WTC11 (cell line): Measurements from ENCODE around the gene GRAMD1A. TPM values are rescaled to one million over a fixed set of nuclear protein-coding genes. Genes with fewer than 3 reads are reported as not detected.

Experiments used
- ATAC-seq: fragments of 200-7000 bp; cut with Tn5 transposase; 2 replicates; pipeline ENCODE4 v1.10.0; 2021; ENCODE audit warnings: mild to moderate bottlenecking, moderate library complexity
- CTCF ChIA-PET: fragments of 300-600 bp; sonication (Branson Sonifier 250); formaldehyde crosslinking; loops from one replicate; lab custom pipeline; 2021; ENCODE audit warnings: antibody characterized with exemption; lab: Charles Lee
- POLR2A ChIA-PET: fragments of 350-600 bp; sonication (Branson Sonifier 250); formaldehyde crosslinking; loops from one replicate; lab custom pipeline; 2021; ENCODE audit warnings: antibody characterized with exemption; lab: Charles Lee
- DNase-seq: peaks from one replicate; pipeline ENCODE4 v3.0.0; 2021; ENCODE audit warnings: low spot score
- H3K27ac Mint-ChIP-seq: 2 replicates; pipeline ENCODE4 v1.8.0; 2021; ENCODE audit warnings: mixed read lengths
- H3K27me3 Mint-ChIP-seq: 2 replicates; pipeline ENCODE4 v1.8.0; 2021; ENCODE audit warnings: low read depth, mild to moderate bottlenecking, moderate library complexity, mixed read lengths
- H3K36me3 Mint-ChIP-seq: 2 replicates; pipeline ENCODE4 v1.8.0; 2021; ENCODE audit warnings: mixed read lengths
- H3K4me1 Mint-ChIP-seq: 2 replicates; pipeline ENCODE4 v1.8.0; 2022; ENCODE audit warnings: mixed read lengths
- H3K4me3 Mint-ChIP-seq: 2 replicates; pipeline ENCODE4 v1.8.0; 2021; ENCODE audit warnings: mild to moderate bottlenecking, moderate library complexity, mixed read lengths
- H3K9me3 Mint-ChIP-seq: 2 replicates; pipeline ENCODE4 v1.8.0; 2021; ENCODE audit warnings: mixed read lengths
- ATF2 ChIP-seq: sonication (generic); formaldehyde crosslinking; IDR thresholded peaks from 2 replicates; pipeline ENCODE4 v1.8.1; 2022; ENCODE audit warnings: low read depth, missing genetic modification reagents, borderline replicate concordance
- E2F5 ChIP-seq: sonication (generic); formaldehyde crosslinking; IDR thresholded peaks from 2 replicates; pipeline ENCODE4 v1.8.1; 2022; ENCODE audit warnings: mild to moderate bottlenecking, moderate library complexity, missing genetic modification reagents
- ELF4 ChIP-seq: sonication (generic); formaldehyde crosslinking; IDR thresholded peaks from 2 replicates; pipeline ENCODE4 v1.8.1; 2022; ENCODE audit warnings: low read depth, mild to moderate bottlenecking, moderate library complexity, missing genetic modification reagents
- ERG ChIP-seq: fragments of 250-450 bp; sonication (Bioruptor Pico); IDR thresholded peaks from 2 replicates; pipeline ENCODE4 v1.8.0; 2021; ENCODE audit warnings: mild to moderate bottlenecking
- ESRRA ChIP-seq: sonication (generic); formaldehyde crosslinking; IDR thresholded peaks from 2 replicates; pipeline ENCODE4 v1.8.1; 2022; ENCODE audit warnings: mild to moderate bottlenecking, missing genetic modification reagents, borderline replicate concordance
- OVOL2 ChIP-seq: fragments of 250-450 bp; sonication (Bioruptor Pico); IDR thresholded peaks from 2 replicates; pipeline ENCODE4 v1.9.0; 2021; ENCODE audit warnings: mild to moderate bottlenecking, borderline replicate concordance
- PRRX2 ChIP-seq: fragments of 250-450 bp; sonication (Bioruptor Pico); IDR thresholded peaks from 2 replicates; pipeline ENCODE4 v1.8.0; 2021; ENCODE audit warnings: mild to moderate bottlenecking
- TEAD1 ChIP-seq: sonication (generic); formaldehyde crosslinking; IDR thresholded peaks from 2 replicates; pipeline ENCODE4 v1.8.0; 2022; ENCODE audit warnings: mild to moderate bottlenecking, missing genetic modification reagents
- USF2 ChIP-seq: sonication (generic); formaldehyde crosslinking; IDR thresholded peaks from 2 replicates; pipeline ENCODE4 v1.8.1; 2023; ENCODE audit warnings: mild to moderate bottlenecking, missing genetic modification reagents, moderate library complexity
- ZBTB21 ChIP-seq: sonication (generic); formaldehyde crosslinking; IDR thresholded peaks from 2 replicates; pipeline ENCODE4 v1.8.1; 2023; ENCODE audit warnings: mild to moderate bottlenecking, missing genetic modification reagents, borderline replicate concordance
- ZBTB43 ChIP-seq: sonication (generic); formaldehyde crosslinking; IDR thresholded peaks from 2 replicates; pipeline ENCODE4 v1.8.1; 2023; ENCODE audit warnings: mild to moderate bottlenecking, missing genetic modification reagents
- ZNF219 ChIP-seq: sonication (generic); formaldehyde crosslinking; IDR thresholded peaks from 2 replicates; pipeline ENCODE4 v1.8.0; 2023; ENCODE audit warnings: missing genetic modification reagents, mild to moderate bottlenecking, borderline replicate concordance
- ZNF423 ChIP-seq: fragments of 250-450 bp; sonication (Bioruptor Pico); IDR thresholded peaks from 2 replicates; pipeline ENCODE4 v2.1.2; 2022; ENCODE audit warnings: mild to moderate bottlenecking, moderate library complexity
- total RNA-seq: library from RNA; stranded (reverse); gene quantifications from 3 replicates; pipeline ENCODE4 v1.2.3, GENCODE V29; 2021
- TF ChIP-seq, protein P1 (sequence below): fragments of 200-600 bp; IDR thresholded peaks from 2 replicates; pipeline ENCODE4 v1.8.0; 2022; ENCODE audit warnings: antibody characterized with exemption
- TF ChIP-seq, protein P2 (sequence below): fragments of 250-450 bp; sonication (Bioruptor Pico); IDR thresholded peaks from 2 replicates; pipeline ENCODE4 v1.9.0; 2021; ENCODE audit warnings: mild to moderate bottlenecking, borderline replicate concordance

GRAMD1A gene
- total RNA-seq, 1 experiment from 2014 or later, result 389 TPM

GRCh38 chr19:35046461-35046860 lies 46.3 kb downstream of the GRAMD1A start:
- H3K27ac Mint-ChIP-seq, result no peak overlapping the region

DNA sequence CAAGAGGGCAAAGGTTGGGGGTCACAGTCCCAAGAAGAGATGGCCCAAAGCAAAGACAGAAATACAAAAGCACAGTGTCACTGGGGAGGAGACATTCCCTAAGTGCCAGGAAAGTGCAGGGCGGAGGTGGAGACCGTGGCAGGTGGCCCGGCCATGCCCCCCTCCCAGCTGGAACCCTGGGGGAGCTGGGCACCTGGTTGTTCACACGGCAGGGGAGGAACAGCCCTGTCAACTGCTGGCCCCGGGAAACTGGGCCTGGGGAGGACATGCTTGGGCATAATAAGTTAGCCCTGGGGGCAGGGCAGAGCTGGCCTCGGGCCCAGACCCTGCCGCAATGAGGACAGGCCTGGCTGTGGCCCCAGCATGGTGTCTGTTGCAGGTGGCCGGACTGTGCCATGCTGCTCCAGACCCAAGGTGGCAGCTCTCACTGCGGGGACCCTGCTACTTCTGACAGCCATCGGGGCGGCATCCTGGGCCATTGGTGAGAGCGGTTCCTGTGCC lies 48.8 kb downstream of the GRAMD1A start:
- no peak overlapping the region for H3K27ac Mint-ChIP-seq
- H3K4me1 Mint-ChIP-seq, result peaks cover 26% of the 10 kb centered on the region

More at GRCh38 chr19:35046461-35046860, 46.3 kb downstream of the GRAMD1A start:
- H3K9me3 Mint-ChIP-seq, result no peaks in the 10 kb centered on the region
- ATAC-seq (no peak), DNase-seq (no peak)
- POLR2A ChIA-PET, result interaction anchor here (0.9 kb wide), 1 partner anchor 66 kb away, joined by 5 read pairs; no protein-coding TSS in a partner anchor
- H3K4me1 Mint-ChIP-seq, result peaks cover 40% of the 10 kb centered on the region
- H3K36me3 Mint-ChIP-seq, result peaks cover 9% of the 10 kb centered on the region
- H3K4me3 Mint-ChIP-seq, result no peak overlapping the region
- no peaks in the 10 kb centered on the region for H3K27me3 Mint-ChIP-seq
- no peak for TF ChIP-seq ELF4 (CRISPR knock-in tag)
- CTCF ChIA-PET, result interaction anchor here (0.6 to 2.9 kb wide), 8 partner anchors 9 to 207 kb away, joined by 3 to 27 read pairs (median 4); partner anchors contain the start of gene LGI4

DNA sequence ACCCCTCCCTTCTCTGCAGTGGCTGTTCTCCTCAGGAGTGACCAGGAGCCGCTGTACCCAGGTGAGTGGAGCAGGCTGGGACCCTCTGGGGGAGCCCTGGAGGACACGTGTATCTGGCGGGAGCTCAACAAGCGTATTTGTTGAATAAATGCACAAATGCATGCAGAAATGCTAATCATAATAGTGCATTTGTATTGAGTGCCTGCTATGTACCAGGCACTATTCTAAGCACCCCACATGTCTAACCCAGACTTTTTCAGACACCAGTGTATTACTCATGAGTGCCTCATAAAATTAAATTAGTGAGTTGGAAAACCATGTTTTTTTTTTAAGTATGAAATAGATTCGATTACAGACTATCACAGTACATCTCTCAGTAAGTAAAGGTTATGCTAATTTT lies 49.3 kb downstream of the GRAMD1A start:
- POLR2A ChIA-PET, result interaction anchor here (0.6 kb wide), 1 partner anchor 548 kb away, joined by 4 read pairs; no protein-coding TSS in a partner anchor
- ATAC-seq, result no peak
- no peak overlapping the region for H3K27ac Mint-ChIP-seq
- H3K4me1 Mint-ChIP-seq, result peaks cover 21% of the 10 kb centered on the region
- no peak overlapping the region for H3K4me3 Mint-ChIP-seq
- no peak for DNase-seq
- CTCF ChIA-PET, result interaction anchor here (1.2 to 3.2 kb wide), 2 partner anchors 18 to 93 kb away, joined by 3 to 11 read pairs; no protein-coding TSS in a partner anchor
- H3K36me3 Mint-ChIP-seq, result peaks cover 9% of the 10 kb centered on the region
- H3K9me3 Mint-ChIP-seq, result no peaks in the 10 kb centered on the region
- no peaks in the 10 kb centered on the region for H3K27me3 Mint-ChIP-seq
- TF ChIP-seq, protein P1, sequence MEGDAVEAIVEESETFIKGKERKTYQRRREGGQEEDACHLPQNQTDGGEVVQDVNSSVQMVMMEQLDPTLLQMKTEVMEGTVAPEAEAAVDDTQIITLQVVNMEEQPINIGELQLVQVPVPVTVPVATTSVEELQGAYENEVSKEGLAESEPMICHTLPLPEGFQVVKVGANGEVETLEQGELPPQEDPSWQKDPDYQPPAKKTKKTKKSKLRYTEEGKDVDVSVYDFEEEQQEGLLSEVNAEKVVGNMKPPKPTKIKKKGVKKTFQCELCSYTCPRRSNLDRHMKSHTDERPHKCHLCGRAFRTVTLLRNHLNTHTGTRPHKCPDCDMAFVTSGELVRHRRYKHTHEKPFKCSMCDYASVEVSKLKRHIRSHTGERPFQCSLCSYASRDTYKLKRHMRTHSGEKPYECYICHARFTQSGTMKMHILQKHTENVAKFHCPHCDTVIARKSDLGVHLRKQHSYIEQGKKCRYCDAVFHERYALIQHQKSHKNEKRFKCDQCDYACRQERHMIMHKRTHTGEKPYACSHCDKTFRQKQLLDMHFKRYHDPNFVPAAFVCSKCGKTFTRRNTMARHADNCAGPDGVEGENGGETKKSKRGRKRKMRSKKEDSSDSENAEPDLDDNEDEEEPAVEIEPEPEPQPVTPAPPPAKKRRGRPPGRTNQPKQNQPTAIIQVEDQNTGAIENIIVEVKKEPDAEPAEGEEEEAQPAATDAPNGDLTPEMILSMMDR, result no peak
- TF ChIP-seq ZBTB43 (CRISPR knock-in tag) (no peak), PRRX2 (no peak), ATF2 (no peak), ERG (CRISPR knock-in tag) (no peak), USF2 (CRISPR knock-in tag) (no peak), ZNF219 (CRISPR knock-in tag) (no peak), ESRRA (CRISPR knock-in tag) (no peak), OVOL2 (CRISPR knock-in tag) (no peak), E2F5 (CRISPR knock-in tag) (no peak), ZBTB21 (no peak), ZNF423 (CRISPR knock-in tag) (no peak)
- TF ChIP-seq, protein P2, sequence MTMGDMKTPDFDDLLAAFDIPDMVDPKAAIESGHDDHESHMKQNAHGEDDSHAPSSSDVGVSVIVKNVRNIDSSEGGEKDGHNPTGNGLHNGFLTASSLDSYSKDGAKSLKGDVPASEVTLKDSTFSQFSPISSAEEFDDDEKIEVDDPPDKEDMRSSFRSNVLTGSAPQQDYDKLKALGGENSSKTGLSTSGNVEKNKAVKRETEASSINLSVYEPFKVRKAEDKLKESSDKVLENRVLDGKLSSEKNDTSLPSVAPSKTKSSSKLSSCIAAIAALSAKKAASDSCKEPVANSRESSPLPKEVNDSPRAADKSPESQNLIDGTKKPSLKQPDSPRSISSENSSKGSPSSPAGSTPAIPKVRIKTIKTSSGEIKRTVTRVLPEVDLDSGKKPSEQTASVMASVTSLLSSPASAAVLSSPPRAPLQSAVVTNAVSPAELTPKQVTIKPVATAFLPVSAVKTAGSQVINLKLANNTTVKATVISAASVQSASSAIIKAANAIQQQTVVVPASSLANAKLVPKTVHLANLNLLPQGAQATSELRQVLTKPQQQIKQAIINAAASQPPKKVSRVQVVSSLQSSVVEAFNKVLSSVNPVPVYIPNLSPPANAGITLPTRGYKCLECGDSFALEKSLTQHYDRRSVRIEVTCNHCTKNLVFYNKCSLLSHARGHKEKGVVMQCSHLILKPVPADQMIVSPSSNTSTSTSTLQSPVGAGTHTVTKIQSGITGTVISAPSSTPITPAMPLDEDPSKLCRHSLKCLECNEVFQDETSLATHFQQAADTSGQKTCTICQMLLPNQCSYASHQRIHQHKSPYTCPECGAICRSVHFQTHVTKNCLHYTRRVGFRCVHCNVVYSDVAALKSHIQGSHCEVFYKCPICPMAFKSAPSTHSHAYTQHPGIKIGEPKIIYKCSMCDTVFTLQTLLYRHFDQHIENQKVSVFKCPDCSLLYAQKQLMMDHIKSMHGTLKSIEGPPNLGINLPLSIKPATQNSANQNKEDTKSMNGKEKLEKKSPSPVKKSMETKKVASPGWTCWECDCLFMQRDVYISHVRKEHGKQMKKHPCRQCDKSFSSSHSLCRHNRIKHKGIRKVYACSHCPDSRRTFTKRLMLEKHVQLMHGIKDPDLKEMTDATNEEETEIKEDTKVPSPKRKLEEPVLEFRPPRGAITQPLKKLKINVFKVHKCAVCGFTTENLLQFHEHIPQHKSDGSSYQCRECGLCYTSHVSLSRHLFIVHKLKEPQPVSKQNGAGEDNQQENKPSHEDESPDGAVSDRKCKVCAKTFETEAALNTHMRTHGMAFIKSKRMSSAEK (CRISPR knock-in tag), result no peak

More for the DNA sequence above, 48.8 kb downstream of the GRAMD1A start:
- H3K4me3 Mint-ChIP-seq, result no peak overlapping the region
- CTCF ChIA-PET, result interaction anchor here (1.2 to 3.2 kb wide), 3 partner anchors 19 to 93 kb away, joined by 3 to 11 read pairs (median 5); no protein-coding TSS in a partner anchor
- ATAC-seq, result no peak
- POLR2A ChIA-PET, result interaction anchor here (0.6 kb wide), 1 partner anchor 548 kb away, joined by 4 read pairs; no protein-coding TSS in a partner anchor
- peaks cover 9% of the 10 kb centered on the region for H3K36me3 Mint-ChIP-seq
- no peak for DNase-seq
- TF ChIP-seq TEAD1 (CRISPR knock-in tag) (no peak), ZNF423 (CRISPR knock-in tag) (peak; percentile 60; the same call in 1 of the 2 replicates)
- TF ChIP-seq, all 79 proteins: peak for 1
- Mint-ChIP-seq H3K9me3 (no peaks in the 10 kb centered on the region), H3K27me3 (no peaks in the 10 kb centered on the region)
